PFSK-1 (cell line): Measurements from ENCODE around the gene DRICH1.

Source experiments
- POLR2AphosphoS5 ChIP-seq: IDR thresholded peaks from 2 replicates; pipeline ENCODE4 v1.6.1; 2012; ENCODE audit warnings: low read depth, mild to moderate bottlenecking, control low read depth, low read length, moderate library complexity
- TAF1 ChIP-seq: IDR thresholded peaks from 2 replicates; pipeline ENCODE4 v1.6.1; 2012; ENCODE audit warnings: low read length, control low read depth, borderline replicate concordance; ENCODE audit not compliant: insufficient read depth
- TF ChIP-seq, protein P1 (sequence below), 2 experiments: IDR thresholded peaks; 2 replicates each; pipeline versions ENCODE4 v1.6.1 to v1.8.0; 2011 to 2012; ENCODE audit warnings: low read depth in 2 of 2, low read length in 2 of 2, control low read depth in 1 of 2, inconsistent platforms in 1 of 2, mild to moderate bottlenecking in 1 of 2, moderate library complexity in 1 of 2; ENCODE audit not compliant: insufficient read depth in 1 of 2

DNA sequence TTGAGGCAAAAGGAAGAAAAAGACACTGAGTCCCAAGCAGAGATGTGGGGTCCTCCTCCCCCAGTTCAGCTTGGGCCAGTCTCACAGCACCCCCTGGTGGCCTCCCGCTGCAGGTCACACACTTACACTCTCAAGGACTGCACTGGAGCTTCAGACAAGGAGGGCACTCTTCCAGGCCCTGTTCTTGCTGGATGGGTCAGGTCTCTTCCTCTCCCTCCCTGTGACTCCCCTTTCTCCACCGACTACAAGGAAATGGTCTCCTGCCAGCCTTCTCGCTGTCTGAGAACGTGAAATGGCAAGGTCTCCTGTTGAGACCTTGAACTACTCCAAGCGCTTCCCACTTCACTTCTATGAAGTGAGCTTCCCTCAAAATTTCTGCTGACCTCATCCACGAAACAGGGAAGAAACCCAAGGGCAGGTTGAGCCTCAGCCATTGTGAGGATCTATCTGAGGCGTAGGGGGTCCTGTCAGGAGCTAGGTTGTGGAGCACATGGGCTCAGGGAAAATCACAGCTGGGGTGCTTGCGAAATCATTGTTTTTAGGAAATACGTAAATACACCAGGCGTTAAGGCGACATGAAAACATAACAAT lies 40.8 kb downstream of the DRICH1 start:
- no peak for TF ChIP-seq TAF1
- no peak for TF ChIP-seq POLR2AphosphoS5
- TF ChIP-seq, protein P1, sequence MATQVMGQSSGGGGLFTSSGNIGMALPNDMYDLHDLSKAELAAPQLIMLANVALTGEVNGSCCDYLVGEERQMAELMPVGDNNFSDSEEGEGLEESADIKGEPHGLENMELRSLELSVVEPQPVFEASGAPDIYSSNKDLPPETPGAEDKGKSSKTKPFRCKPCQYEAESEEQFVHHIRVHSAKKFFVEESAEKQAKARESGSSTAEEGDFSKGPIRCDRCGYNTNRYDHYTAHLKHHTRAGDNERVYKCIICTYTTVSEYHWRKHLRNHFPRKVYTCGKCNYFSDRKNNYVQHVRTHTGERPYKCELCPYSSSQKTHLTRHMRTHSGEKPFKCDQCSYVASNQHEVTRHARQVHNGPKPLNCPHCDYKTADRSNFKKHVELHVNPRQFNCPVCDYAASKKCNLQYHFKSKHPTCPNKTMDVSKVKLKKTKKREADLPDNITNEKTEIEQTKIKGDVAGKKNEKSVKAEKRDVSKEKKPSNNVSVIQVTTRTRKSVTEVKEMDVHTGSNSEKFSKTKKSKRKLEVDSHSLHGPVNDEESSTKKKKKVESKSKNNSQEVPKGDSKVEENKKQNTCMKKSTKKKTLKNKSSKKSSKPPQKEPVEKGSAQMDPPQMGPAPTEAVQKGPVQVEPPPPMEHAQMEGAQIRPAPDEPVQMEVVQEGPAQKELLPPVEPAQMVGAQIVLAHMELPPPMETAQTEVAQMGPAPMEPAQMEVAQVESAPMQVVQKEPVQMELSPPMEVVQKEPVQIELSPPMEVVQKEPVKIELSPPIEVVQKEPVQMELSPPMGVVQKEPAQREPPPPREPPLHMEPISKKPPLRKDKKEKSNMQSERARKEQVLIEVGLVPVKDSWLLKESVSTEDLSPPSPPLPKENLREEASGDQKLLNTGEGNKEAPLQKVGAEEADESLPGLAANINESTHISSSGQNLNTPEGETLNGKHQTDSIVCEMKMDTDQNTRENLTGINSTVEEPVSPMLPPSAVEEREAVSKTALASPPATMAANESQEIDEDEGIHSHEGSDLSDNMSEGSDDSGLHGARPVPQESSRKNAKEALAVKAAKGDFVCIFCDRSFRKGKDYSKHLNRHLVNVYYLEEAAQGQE (IDR thresholded peaks at IDR 0.05; ENCODE audit: insufficient read depth in 1 of 2, low read depth in 2 of 2, low read length in 2 of 2): no peak
